CD4-positive, CD25-positive, alpha-beta regulatory T cell (primary cell): ENCODE results near the gene BCKDHA. TPM values are rescaled to one million over a fixed set of nuclear protein-coding genes. Genes with fewer than 3 reads are reported as not detected.

Experiments
- ATAC-seq, 2 donors: fragments of 150-1000 bp; cut with Tn5 transposase; one replicate each; pipeline ENCODE4 v1.10.0; 2021; ENCODE audit warnings: low read depth in 2 of 2, moderate number of reproducible peaks in 2 of 2, moderate library complexity in 1 of 2
- DNase-seq, 3 donors: peaks; one replicate each; pipeline versions ENCODE4 v3.0.0 to v3.0.0-alpha.2; 2012 to 2022; ENCODE audit warnings: mixed read lengths in 1 of 3
- H3K27ac ChIP-seq: one replicate; pipeline ENCODE4 v1.7.0; 2013; ENCODE audit warnings: mild to moderate bottlenecking, low read length; ENCODE audit not compliant: insufficient read depth, poor library complexity, severe bottlenecking
- H3K27me3 ChIP-seq: one replicate; pipeline ENCODE4 v1.7.0; 2013; ENCODE audit warnings: low read length; ENCODE audit not compliant: control insufficient read depth, insufficient read depth
- H3K36me3 ChIP-seq: one replicate; pipeline ENCODE4 v1.7.0; 2013; ENCODE audit warnings: mild to moderate bottlenecking, low read length, moderate library complexity; ENCODE audit not compliant: control insufficient read depth, insufficient read depth
- H3K4me1 ChIP-seq: 2 replicates; pipeline ENCODE4 v1.7.0; 2013; ENCODE audit warnings: mild to moderate bottlenecking, low read length; ENCODE audit not compliant: insufficient read depth, control insufficient read depth, poor library complexity, severe bottlenecking
- H3K4me3 ChIP-seq: one replicate; pipeline ENCODE4 v1.7.0; 2013; ENCODE audit warnings: low read depth, mild to moderate bottlenecking, low read length, moderate library complexity
- H3K9me3 ChIP-seq, 2 experiments: 1 replicate in 1 of 2; 2 replicates in 1 of 2; pipeline ENCODE4 v1.7.0; 2013; ENCODE audit warnings: low read length in 2 of 2, mild to moderate bottlenecking in 1 of 2, moderate library complexity in 1 of 2; ENCODE audit not compliant: control insufficient read depth in 2 of 2
- H3K27ac Mint-ChIP-seq, 3 donors: one replicate each; pipeline ENCODE4 v1.8.0; 2020 to 2022; ENCODE audit warnings: mild to moderate bottlenecking in 3 of 3, mixed read lengths in 3 of 3, moderate library complexity in 2 of 3
- H3K27me3 Mint-ChIP-seq: one replicate; pipeline ENCODE4 v1.8.0; 2022; ENCODE audit warnings: mild to moderate bottlenecking, mixed read lengths
- H3K36me3 Mint-ChIP-seq: one replicate; pipeline ENCODE4 v1.8.0; 2020; ENCODE audit warnings: mixed read lengths
- H3K4me1 Mint-ChIP-seq, 4 donors: one replicate each; pipeline ENCODE4 v1.8.0; 2020 to 2022; ENCODE audit warnings: mixed read lengths in 4 of 4, mild to moderate bottlenecking in 1 of 4
- H3K4me3 Mint-ChIP-seq, 4 donors: one replicate each; pipeline ENCODE4 v1.8.0; 2020 to 2022; ENCODE audit warnings: mild to moderate bottlenecking in 4 of 4, mixed read lengths in 4 of 4, moderate library complexity in 3 of 4
- H3K9me3 Mint-ChIP-seq, 7 donors: one replicate each; pipeline ENCODE4 v1.8.0; 2020 to 2022; ENCODE audit warnings: mixed read lengths in 7 of 7, mild to moderate bottlenecking in 3 of 7, moderate library complexity in 2 of 7
- polyA plus RNA-seq, 4 donors: library from polyadenylated mRNA; unstranded; fragments of 300-500 nt; fragmentation: Illumina TruSeq; gene quantifications; one replicate each; pipeline ENCODE4 v1.2.3, GENCODE V29; 2021
- total RNA-seq: library from RNA; stranded (reverse); gene quantifications from one replicate; pipeline ENCODE4 v1.2.3, GENCODE V29; 2022

The BCKDHA gene
- total and polyA plus RNA-seq, 5 donors from 2014 or later, result 14.3 to 66.0 (median 60.6) TPM

DNA sequence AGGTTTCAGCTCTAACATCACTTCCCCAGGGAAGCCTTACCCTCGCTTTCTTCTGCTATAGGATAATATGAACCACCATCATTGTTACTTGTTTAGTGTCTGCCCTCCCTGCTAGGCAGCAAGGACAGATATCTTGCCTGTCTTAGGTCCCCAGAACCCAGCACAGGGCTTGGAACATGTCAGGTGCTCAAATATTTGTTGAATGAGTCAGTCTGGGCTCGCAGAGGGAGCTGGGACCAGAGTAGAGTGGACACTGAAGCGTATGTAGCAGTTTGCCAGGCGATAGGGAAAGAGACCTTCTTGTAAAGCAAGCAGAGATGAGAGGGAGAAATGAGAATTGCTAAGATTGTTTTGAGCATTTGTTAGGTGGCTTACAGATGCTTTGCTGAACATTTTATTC, 11.7 kb downstream of the BCKDHA start:
- Histone ChIP-seq H3K4me1 (no peaks in the 10 kb centered on the region), H3K27ac (no peak overlapping the region), H3K36me3 (peaks cover 21% of the 10 kb centered on the region), H3K27me3 (no peaks in the 10 kb centered on the region), H3K9me3 (no peaks in the 10 kb centered on the region), H3K4me3 (no peak overlapping the region)
- ATAC-seq (no peak), DNase-seq (no peak)
- H3K4me1 Mint-ChIP-seq, result peaks cover 5 to 13% (median 9%) of the 10 kb centered on the region in 4 donors
- H3K27me3 Mint-ChIP-seq, result no peaks in the 10 kb centered on the region
- H3K4me3 Mint-ChIP-seq, result peak overlapping the region in 1 of 4 donors; percentile 7
- H3K9me3 Mint-ChIP-seq, result no peaks in the 10 kb centered on the region
- H3K27ac Mint-ChIP-seq, result no peak overlapping the region
- H3K36me3 Mint-ChIP-seq, result peaks cover 22% of the 10 kb centered on the region

DNA sequence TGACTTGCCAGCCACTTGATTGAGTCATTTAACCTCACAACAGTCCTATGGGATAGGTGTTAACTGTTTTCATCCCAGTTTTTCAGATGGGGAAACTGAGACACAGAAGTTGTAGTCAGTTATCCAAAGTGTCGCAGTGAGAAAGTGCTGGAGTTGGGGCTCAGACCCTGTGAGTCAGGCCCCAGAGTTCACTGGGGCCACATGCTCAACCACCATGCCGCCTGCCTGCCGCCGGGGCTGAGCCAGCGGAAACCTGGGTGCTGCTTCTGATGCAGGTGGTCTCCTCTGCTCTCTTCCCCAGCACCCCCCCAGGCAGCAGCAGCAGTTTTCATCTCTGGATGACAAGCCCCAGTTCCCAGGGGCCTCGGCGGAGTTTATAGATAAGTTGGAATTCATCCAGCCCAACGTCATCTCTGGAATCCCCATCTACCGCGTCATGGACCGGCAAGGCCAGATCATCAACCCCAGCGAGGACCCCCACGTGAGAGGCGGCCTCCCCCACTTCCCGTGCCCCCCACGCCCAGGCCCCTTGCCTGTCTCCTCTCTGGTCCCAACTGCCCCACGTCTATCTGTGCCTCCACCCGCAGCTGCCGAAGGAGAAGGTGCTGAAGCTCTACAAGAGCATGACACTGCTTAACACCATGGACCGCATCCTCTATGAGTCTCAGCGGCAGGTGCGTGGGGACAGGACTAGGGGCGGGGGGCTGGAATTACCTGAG, 12.9 kb downstream of the BCKDHA start:
- H3K4me3 ChIP-seq, result no peak overlapping the region
- Mint-ChIP-seq H3K27ac (no peak overlapping the region), H3K4me3 (no peak overlapping the region), H3K4me1 (peaks cover 5 to 13% (median 7%) of the 10 kb centered on the region in 4 donors), H3K27me3 (no peaks in the 10 kb centered on the region), H3K36me3 (peaks cover 25% of the 10 kb centered on the region), H3K9me3 (no peaks in the 10 kb centered on the region)
- no peak overlapping the region for H3K27ac ChIP-seq
- no peaks in the 10 kb centered on the region for H3K9me3 ChIP-seq
- DNase-seq (no peak), ATAC-seq (no peak)
- no peaks in the 10 kb centered on the region for H3K4me1 ChIP-seq
- H3K36me3 ChIP-seq, result peaks cover 31% of the 10 kb centered on the region
- H3K27me3 ChIP-seq, result no peaks in the 10 kb centered on the region

DNA sequence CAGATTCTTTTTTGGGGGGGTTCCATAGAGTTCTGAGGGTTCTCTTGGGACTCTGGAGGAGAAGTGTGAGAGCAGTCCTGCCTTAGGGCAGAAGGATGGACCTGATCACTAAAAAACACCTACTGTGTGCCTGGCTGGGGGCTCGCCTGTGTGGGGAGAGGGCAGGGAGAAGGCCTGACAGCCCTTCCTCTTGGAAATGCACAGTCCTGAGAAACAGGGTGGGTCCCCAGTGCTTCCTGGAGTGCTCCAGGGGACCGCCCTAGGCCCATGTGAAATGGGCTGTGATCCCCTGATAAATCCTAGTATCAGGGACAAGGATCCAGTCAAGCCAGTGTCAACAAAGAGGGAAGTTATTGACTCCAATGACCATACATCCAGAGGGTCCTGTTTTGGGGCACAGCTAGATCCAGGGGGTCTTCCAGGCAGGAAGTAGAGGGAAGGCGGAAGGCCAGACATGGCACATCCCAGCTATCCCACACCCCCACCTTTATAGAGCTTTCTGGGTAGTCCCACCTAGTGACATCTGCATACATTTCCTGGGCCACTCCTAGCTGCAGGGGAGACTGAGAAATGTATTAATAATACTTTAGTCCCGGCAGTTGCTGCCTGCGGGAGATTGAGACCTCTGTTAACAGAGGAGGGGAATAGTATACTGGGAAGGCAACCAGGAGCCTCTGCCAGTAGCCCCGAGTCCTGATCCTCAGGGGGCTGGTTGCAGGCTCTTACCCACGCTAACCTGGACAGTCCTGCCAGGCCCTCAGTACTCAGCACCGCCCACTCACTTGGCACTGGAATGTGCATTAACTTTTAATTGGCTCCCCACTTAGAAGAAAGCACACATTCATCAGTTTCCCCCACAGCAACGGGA, 13.7 kb downstream of the BCKDHA start:
- no peak overlapping the region for H3K4me3 Mint-ChIP-seq
- Histone ChIP-seq H3K27me3 (no peaks in the 10 kb centered on the region), H3K27ac (no peak overlapping the region), H3K36me3 (peaks cover 35% of the 10 kb centered on the region), H3K4me1 (no peaks in the 10 kb centered on the region), H3K4me3 (no peak overlapping the region), H3K9me3 (no peaks in the 10 kb centered on the region)
- no peaks in the 10 kb centered on the region for H3K27me3 Mint-ChIP-seq
- peaks cover 28% of the 10 kb centered on the region for H3K36me3 Mint-ChIP-seq
- H3K27ac Mint-ChIP-seq, result no peak overlapping the region
- H3K9me3 Mint-ChIP-seq, result no peaks in the 10 kb centered on the region
- peaks cover 5 to 13% (median 7%) of the 10 kb centered on the region in 4 donors for H3K4me1 Mint-ChIP-seq
- DNase-seq, result no peak
- ATAC-seq, result no peak

DNA sequence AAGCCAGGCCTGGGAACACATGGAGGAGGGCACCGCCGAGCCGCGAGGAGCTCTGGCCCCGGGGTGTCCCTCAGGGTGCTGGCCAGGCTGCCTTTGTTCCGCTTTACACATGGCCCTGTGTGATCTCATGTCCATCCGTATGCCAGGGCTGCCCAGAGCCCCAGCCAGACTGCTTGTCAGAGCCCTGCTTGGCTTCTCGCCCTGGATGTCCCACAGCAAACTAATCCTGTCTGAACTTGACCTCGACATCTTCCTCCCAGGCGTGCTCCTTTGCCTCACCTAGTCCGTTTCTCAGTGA, 14.3 kb downstream of the BCKDHA start:
- H3K27ac ChIP-seq, result no peak overlapping the region
- no peak overlapping the region for H3K4me3 ChIP-seq
- ATAC-seq (no peak), DNase-seq (no peak)
- Mint-ChIP-seq H3K4me1 (peaks cover 3 to 13% (median 7%) of the 10 kb centered on the region in 4 donors), H3K27me3 (no peaks in the 10 kb centered on the region), H3K4me3 (peak overlapping the region in 1 of 4 donors; percentile 28), H3K36me3 (peaks cover 28% of the 10 kb centered on the region), H3K9me3 (no peaks in the 10 kb centered on the region), H3K27ac (no peak overlapping the region)
- H3K4me1 ChIP-seq, result no peaks in the 10 kb centered on the region
- H3K27me3 ChIP-seq, result no peaks in the 10 kb centered on the region
- H3K9me3 ChIP-seq, result no peaks in the 10 kb centered on the region
- peaks cover 37% of the 10 kb centered on the region for H3K36me3 ChIP-seq

DNA sequence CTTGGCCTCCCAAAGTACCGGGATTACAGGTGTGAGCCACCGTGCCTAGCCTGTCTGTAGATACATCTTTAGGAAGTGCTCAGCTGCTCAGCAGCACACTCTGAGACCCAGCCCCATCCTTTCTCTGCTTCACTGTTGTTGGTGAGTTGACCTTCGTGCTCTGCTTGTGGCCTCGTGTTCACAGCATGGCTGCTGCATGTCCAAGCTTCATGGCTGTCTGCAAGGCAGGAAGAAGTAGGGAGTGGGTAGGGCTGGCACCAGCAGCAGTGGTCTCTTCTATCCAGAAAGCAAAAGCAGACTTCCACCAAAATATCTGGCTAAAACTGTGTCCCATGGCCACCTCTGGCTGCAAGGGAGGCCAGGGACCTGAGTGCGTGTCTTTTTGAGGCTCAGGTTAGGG, 15.3 kb downstream of the BCKDHA start:
- Mint-ChIP-seq H3K27me3 (no peaks in the 10 kb centered on the region), H3K4me1 (peaks cover 0 to 9% (median 6%) of the 10 kb centered on the region in 4 donors), H3K4me3 (no peak overlapping the region), H3K27ac (no peak overlapping the region), H3K36me3 (peaks cover 21% of the 10 kb centered on the region), H3K9me3 (no peaks in the 10 kb centered on the region)
- Histone ChIP-seq H3K27ac (no peak overlapping the region), H3K36me3 (peaks cover 39% of the 10 kb centered on the region), H3K27me3 (no peaks in the 10 kb centered on the region), H3K4me1 (no peaks in the 10 kb centered on the region), H3K4me3 (no peak overlapping the region), H3K9me3 (no peaks in the 10 kb centered on the region)
- DNase-seq (no peak), ATAC-seq (no peak)

DNA sequence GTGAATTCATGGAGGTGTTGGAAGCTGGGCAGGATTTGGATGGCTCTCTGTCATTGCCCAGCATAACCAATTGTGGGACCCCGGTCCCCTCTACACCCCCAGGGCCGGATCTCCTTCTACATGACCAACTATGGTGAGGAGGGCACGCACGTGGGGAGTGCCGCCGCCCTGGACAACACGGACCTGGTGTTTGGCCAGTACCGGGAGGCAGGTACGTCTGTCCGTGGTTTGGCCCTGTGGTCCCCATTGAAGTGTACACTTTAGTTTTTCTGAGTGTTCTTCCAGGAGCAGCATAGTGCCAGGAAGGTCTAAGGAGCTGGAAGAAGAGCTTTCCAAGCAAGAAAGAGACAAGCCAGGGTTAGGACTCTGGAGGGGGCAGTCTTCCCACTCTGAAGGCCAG, 16.3 kb downstream of the BCKDHA start:
- no peak overlapping the region for H3K27ac Mint-ChIP-seq
- H3K9me3 Mint-ChIP-seq, result no peaks in the 10 kb centered on the region
- H3K36me3 Mint-ChIP-seq, result peaks cover 21% of the 10 kb centered on the region
- H3K27me3 Mint-ChIP-seq, result no peaks in the 10 kb centered on the region
- peaks cover 0 to 9% (median 5%) of the 10 kb centered on the region in 4 donors for H3K4me1 Mint-ChIP-seq
- Histone ChIP-seq H3K27me3 (no peaks in the 10 kb centered on the region), H3K27ac (no peak overlapping the region), H3K9me3 (no peaks in the 10 kb centered on the region), H3K4me3 (no peak overlapping the region), H3K4me1 (no peaks in the 10 kb centered on the region), H3K36me3 (peaks cover 44% of the 10 kb centered on the region)
- no peak for ATAC-seq
- no peak for DNase-seq
- H3K4me3 Mint-ChIP-seq, result no peak overlapping the region

DNA sequence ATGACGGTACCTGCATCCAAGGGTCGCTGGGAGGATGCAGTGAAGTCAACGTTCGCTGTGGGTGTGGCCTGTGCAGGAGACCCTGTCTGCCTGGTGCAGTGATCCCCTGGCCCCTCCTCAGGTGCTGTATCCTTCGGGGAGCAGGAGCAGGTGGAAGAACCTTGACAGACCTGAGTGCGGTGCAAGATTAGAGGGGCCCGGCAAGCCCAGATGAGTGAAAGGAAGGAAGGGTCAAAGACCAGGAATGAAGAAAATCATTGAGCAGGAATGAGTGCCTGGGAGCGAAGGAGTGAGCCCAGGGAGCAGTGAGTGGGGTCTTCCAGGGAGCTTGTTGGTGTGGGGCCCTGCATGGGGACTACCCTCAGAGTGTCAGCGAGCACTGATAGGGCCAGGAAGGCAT, 16.8 kb downstream of the BCKDHA start:
- no peaks in the 10 kb centered on the region for H3K9me3 ChIP-seq
- no peaks in the 10 kb centered on the region for H3K27me3 Mint-ChIP-seq
- no peak overlapping the region for H3K27ac ChIP-seq
- no peaks in the 10 kb centered on the region for H3K27me3 ChIP-seq
- H3K4me1 Mint-ChIP-seq, result peaks cover 0 to 6% (median 3%) of the 10 kb centered on the region in 4 donors
- no peak overlapping the region for H3K4me3 Mint-ChIP-seq
- H3K36me3 Mint-ChIP-seq, result peaks cover 21% of the 10 kb centered on the region
- H3K4me1 ChIP-seq, result no peaks in the 10 kb centered on the region
- no peak overlapping the region for H3K27ac Mint-ChIP-seq
- no peaks in the 10 kb centered on the region for H3K9me3 Mint-ChIP-seq
- peaks cover 49% of the 10 kb centered on the region for H3K36me3 ChIP-seq
- H3K4me3 ChIP-seq, result no peak overlapping the region
- DNase-seq, result no peak
- no peak for ATAC-seq
